Heart left ventricle (tissue), 16 donors: ENCODE results near the gene CRIM1. TPM values are rescaled to one million over a fixed set of nuclear protein-coding genes. Genes with fewer than 3 reads are reported as not detected.
"Not testable (repeated sequence)": the region's sequence is repeated elsewhere in the genome, so short reads cannot be mapped to it uniquely, and the experiment has no call there.

Experiments used
- ATAC-seq, 4 donors: fragments of 200-7000 bp; cut with Tn5 transposase; one replicate each; pipeline ENCODE4 v1.9.1; 2020 to 2022; ENCODE audit warnings: moderate library complexity in 4 of 4, mild to moderate bottlenecking in 3 of 4, moderate number of reproducible peaks in 1 of 4
- DNase-seq, 5 donors: peaks; one replicate each; pipeline ENCODE4 v3.0.0-alpha.2; 2020
- H3K27ac ChIP-seq, 12 donors: fragments of 200-600 bp; sonication (generic) in 4 of 12; one replicate each; pipeline versions ENCODE4 v1.5.0 to v1.8.0; 2016 to 2022; ENCODE audit warnings: mild to moderate bottlenecking in 2 of 12
- H3K27me3 ChIP-seq, 9 donors: fragments of 200-600 bp; sonication (generic) in 2 of 9; one replicate each; pipeline versions ENCODE4 v1.5.1 to v1.8.0; 2016 to 2022; ENCODE audit warnings: mild to moderate bottlenecking in 3 of 9
- H3K36me3 ChIP-seq, 9 donors: fragments of 200-600 bp; sonication (generic) in 2 of 9; one replicate each; pipeline versions ENCODE4 v1.5.0 to v1.8.0; 2018 to 2022; ENCODE audit warnings: mild to moderate bottlenecking in 2 of 9
- H3K4me1 ChIP-seq, 12 donors: fragments of 200-600 bp; sonication (generic) in 4 of 12; one replicate each; pipeline versions ENCODE4 v1.5.0 to v1.8.0; 2016 to 2022; ENCODE audit warnings: mild to moderate bottlenecking in 3 of 12
- H3K4me3 ChIP-seq, 12 donors: fragments of 200-600 bp; sonication (generic) in 4 of 12; one replicate each; pipeline versions ENCODE4 v1.5.0 to v1.8.0; 2017 to 2022; ENCODE audit warnings: mild to moderate bottlenecking in 9 of 12, moderate library complexity in 4 of 12
- H3K9me3 ChIP-seq, 12 donors: fragments of 200-600 bp; sonication (generic) in 4 of 12; one replicate each; pipeline versions ENCODE4 v1.5.0 to v1.8.0; 2016 to 2022; ENCODE audit warnings: mild to moderate bottlenecking in 1 of 12
- POLR2A ChIP-seq, 2 donors: fragments of 450-650 bp; IDR thresholded peaks; one replicate each; pipeline ENCODE4 v1.6.1; 2017; ENCODE audit warnings: antibody characterized with exemption in 2 of 2, mild to moderate bottlenecking in 2 of 2, moderate library complexity in 2 of 2
- WGBS, 4 donors: extraction: QIAGEN DNeasy Blood & Tissue Kit in 2 of 4; methylation state at CpG; one replicate each; pipeline versions ENCODE4 v1.1.5 to v1.1.7; 2013 to 2018; 5-methylcytosine and 5-hydroxymethylcytosine counted together
- intact Hi-C, 10 donors: fragments of 100-400 bp; cut with DNase I; formaldehyde crosslinking; loops; one replicate each; pipeline versions ENCODE4 v1.11.1 to v1.14.2; 2022
- long read RNA-seq, 3 donors: library from polyadenylated mRNA; unstranded; transcript quantifications; one replicate each; pipeline ENCODE4 v2.0.0, GENCODE V29; 2020 to 2021
- polyA plus RNA-seq, 2 donors: library from polyadenylated mRNA; stranded (reverse); fragments of 200-250 nt; gene quantifications; one replicate each; pipeline ENCODE4 v1.2.3, GENCODE V29; 2013
- total RNA-seq, 9 donors: library from RNA; depleted of rRNA in 2 of 9; stranded (reverse); fragments of >200 nt in 2 of 9; fragmentation: NEBNext Ultra II Directional in 3 of 9; extraction: Animal tissue kit (Norgen Biotek cat#: 25700) in 3 of 9; gene quantifications; one replicate each; pipeline versions ENCODE4 v1.1.0 to v1.2.4, GENCODE V29; 2016 to 2023
- TF ChIP-seq, protein P1 (sequence below), 12 donors: fragments of 200-600 bp; sonication (generic) in 4 of 12; IDR thresholded peaks; one replicate each; pipeline versions ENCODE4 v1.5.0 to v1.8.0; 2018 to 2022; ENCODE audit warnings: antibody characterized with exemption in 12 of 12, mild to moderate bottlenecking in 5 of 12
- donor health status: ischemic (EF 13 %, LVEDD 7.1; RV severe dilation, severe dysfunction).
- donor health status: healthy with polysubstance abuse.
- donor health status: DM: no; HTN: yes; CAD: no.
- donor health status: DM: no; HTN: no; CAD: no.
- donor health status: ischemic (EF 25% LVEDD 6.9; RV normal size, moderate dysfunction).
- donor health status: ischemic (EF 25% LVEDD 5.7; RV mildly dilated, moderate dysfunction).
- donor health status: healthy.
- donor health status: DM: yes; HTN: yes; CAD: no.
- donor health status: ischemic (EF 35%, LVEDD 5.7; RV mildly dilated, moderate dysfunction).
- donor health status: nonischemic (EF 11% LVEDD 7.7; RV severe dilation, severe dysfunction).
- donor health status: DM: yes; HTN: yes; CAD: no.
- donor health status: PGD.
- donor health status: ischemic (EF 29% LVEDD 5.4; RV normal size, mild dysfunction).
- donor health status: nonischemic (EF 23%, LVEDD 6.1; RV moderate dilation, normal function).

CRIM1 gene
- 100 to 1,000 TPM in 3 of 9 donors, 10 to 100 TPM in 6; 34.9 to 120 (median 89.3) TPM for total RNA-seq
- polyA plus RNA-seq = 10 to 100 TPM; 14.7 to 47.9 TPM
- long read RNA-seq, donor 1, partial matches to known transcripts = 12 of 24 reads
- long read RNA-seq, donor 1, other reads (novel, unspliced or antisense) = 12 of 24 reads
- long read RNA-seq, donor 2, partial matches to known transcripts = 16 of 19 reads
- long read RNA-seq, donor 2, other reads (novel, unspliced or antisense) = 3 of 19 reads
- long read RNA-seq, donor 3, full-length matches to known transcripts = 1 of 5 reads
- long read RNA-seq, donor 3, partial matches to known transcripts = 2 of 5 reads
- long read RNA-seq, donor 3, other reads (novel, unspliced or antisense) = 2 of 5 reads

- H3K36me3 ChIP-seq = no peaks in the 10 kb centered on the region
- peaks cover 0 to 20% (median 0%) of the 10 kb centered on the region in 9 donors for H3K27me3 ChIP-seq
- peak within 1 kb of the TSS; percentile 63 to 95 (median 85) for H3K4me3 ChIP-seq
- H3K27ac ChIP-seq = peak within 1 kb of the TSS; percentile 80 to 97 (median 94)
- H3K9me3 ChIP-seq = no peaks in the 10 kb centered on the region
- DNase-seq = peak; percentile 92 to 94 (median 94)
- peaks cover 0 to 52% (median 32%) of the 10 kb centered on the region in 12 donors for H3K4me1 ChIP-seq
- peak; percentile 62 to 87 (median 78) for ATAC-seq
- intact Hi-C loops = loop anchor here (1.0 to 10.0 kb wide), 7 partner anchors 52 to 429 kb away; no protein-coding TSS in a partner anchor
- 0 to 1% (median 0%) methylated on average over 17 to 82 of the region's 82 CpGs for WGBS, 4 donors
- TF ChIP-seq POLR2A (IDR thresholded peaks at IDR 0.05) = peak in 1 of 2 donors; percentile 97
- TF ChIP-seq, protein P1, sequence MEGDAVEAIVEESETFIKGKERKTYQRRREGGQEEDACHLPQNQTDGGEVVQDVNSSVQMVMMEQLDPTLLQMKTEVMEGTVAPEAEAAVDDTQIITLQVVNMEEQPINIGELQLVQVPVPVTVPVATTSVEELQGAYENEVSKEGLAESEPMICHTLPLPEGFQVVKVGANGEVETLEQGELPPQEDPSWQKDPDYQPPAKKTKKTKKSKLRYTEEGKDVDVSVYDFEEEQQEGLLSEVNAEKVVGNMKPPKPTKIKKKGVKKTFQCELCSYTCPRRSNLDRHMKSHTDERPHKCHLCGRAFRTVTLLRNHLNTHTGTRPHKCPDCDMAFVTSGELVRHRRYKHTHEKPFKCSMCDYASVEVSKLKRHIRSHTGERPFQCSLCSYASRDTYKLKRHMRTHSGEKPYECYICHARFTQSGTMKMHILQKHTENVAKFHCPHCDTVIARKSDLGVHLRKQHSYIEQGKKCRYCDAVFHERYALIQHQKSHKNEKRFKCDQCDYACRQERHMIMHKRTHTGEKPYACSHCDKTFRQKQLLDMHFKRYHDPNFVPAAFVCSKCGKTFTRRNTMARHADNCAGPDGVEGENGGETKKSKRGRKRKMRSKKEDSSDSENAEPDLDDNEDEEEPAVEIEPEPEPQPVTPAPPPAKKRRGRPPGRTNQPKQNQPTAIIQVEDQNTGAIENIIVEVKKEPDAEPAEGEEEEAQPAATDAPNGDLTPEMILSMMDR (IDR thresholded peaks at IDR 0.05) = peak in 1 of 12 donors; percentile 19
Observed at GRCh38 chr2:36355151-36355889, at the start of gene CRIM1. TSS of gene CRIM1 (plus strand) at chr2:36355778. CDS start at chr2:36356293, 515 bp downstream.

GRCh38 chr2:36307441-36307840 is 48.1 kb upstream of the CRIM1 start:
- no peak overlapping the region for H3K4me3 ChIP-seq
- no peaks in the 10 kb centered on the region for H3K36me3 ChIP-seq
- no peak for TF ChIP-seq POLR2A (IDR thresholded peaks at IDR 0.05)
- TF ChIP-seq, protein P1 (IDR thresholded peaks at IDR 0.05) = no peak
- ATAC-seq (no peak), DNase-seq (no peak)
- no peaks in the 10 kb centered on the region for H3K9me3 ChIP-seq
- no peaks in the 10 kb centered on the region for H3K4me1 ChIP-seq
- no peaks in the 10 kb centered on the region for H3K27me3 ChIP-seq
- H3K27ac ChIP-seq = no peak overlapping the region
- intact Hi-C loops = no loop called here
- WGBS, 4 donors = 63 to 82% (median 80%) methylated on average over 3 of the region's 3 CpGs

- H3K9me3 ChIP-seq, H3K4me1 ChIP-seq, H3K4me3 ChIP-seq, ATAC-seq, H3K27me3 ChIP-seq, H3K27ac ChIP-seq, DNase-seq, H3K36me3 ChIP-seq, intact Hi-C loops: not testable (repeated sequence)
- WGBS, 4 donors = 68 to 80% (median 78%) methylated on average over 1 of the region's 1 CpG
Observed at GRCh38 chr2:36310444-36310843, 45.1 kb upstream of the CRIM1 start.

DNA sequence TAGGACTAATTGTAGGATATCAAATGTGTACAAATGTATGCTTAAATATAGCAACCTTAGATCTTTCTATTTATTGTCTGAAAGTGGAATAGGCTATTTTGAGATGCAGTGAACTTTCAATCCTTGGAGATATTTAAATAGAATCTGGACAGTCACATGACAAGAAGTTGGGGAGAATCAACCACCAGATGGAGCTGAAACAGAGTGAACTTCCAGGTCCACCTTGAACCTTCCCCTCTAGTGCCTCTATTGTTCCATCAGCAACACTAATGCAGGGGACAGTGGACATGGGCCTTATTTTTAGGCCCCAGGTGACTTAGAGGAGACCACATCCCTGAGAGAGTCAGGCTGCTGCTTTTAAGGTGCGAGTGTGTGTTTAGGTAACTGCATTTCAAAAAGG is 37.0 kb upstream of the CRIM1 start:
- intact Hi-C loops = no loop called here
- Histone ChIP-seq H3K4me3 (no peak overlapping the region), H3K27me3 (no peaks in the 10 kb centered on the region), H3K27ac (no peak overlapping the region), H3K36me3 (no peaks in the 10 kb centered on the region), H3K4me1 (no peaks in the 10 kb centered on the region), H3K9me3 (peaks cover 0 to 7% (median 0%) of the 10 kb centered on the region in 12 donors)
- TF ChIP-seq POLR2A (IDR thresholded peaks at IDR 0.05) = no peak
- TF ChIP-seq, protein P1 (IDR thresholded peaks at IDR 0.05) = peak in 3 of 12 donors; percentile 21 to 25 (median 22)
- DNase-seq (no peak), ATAC-seq (no peak)
- 89 to 100% (median 96%) methylated on average over 1 of the region's 1 CpG for WGBS, 4 donors
